Measurements from ENCODE around the gene INSIG1.

Gene INSIG1

GRCh38 chr7:155284496-155285274 lies 13.0 kb upstream of the INSIG1 start:
- ATAC-seq (ENCODE audit: insufficient read depth, low read depth) = no peak
- Histone ChIP-seq H3K4me2 (ENCODE audit: insufficient read depth, low read length) (no peak overlapping the region), H3K4me3 (ENCODE audit: low read depth in 1 of 2, low read length in 2 of 2) (no peak overlapping the region)

GRCh38 chr7:155285423-155285822 lies 12.3 kb upstream of the INSIG1 start:
- no peak overlapping the region for H3K4me3 ChIP-seq (ENCODE audit: low read depth in 1 of 2, low read length in 2 of 2)
- H4K20me1 ChIP-seq (ENCODE audit: insufficient read depth, low read length) = no peaks in the 10 kb centered on the region
- peaks cover under 1% of the 10 kb centered on the region for H3K27me3 ChIP-seq (ENCODE audit: insufficient read depth, low read length, poor library complexity)
- H2AFZ ChIP-seq (ENCODE audit: low read depth, low read length) = no peak overlapping the region
- ATAC-seq (ENCODE audit: insufficient read depth, low read depth) (no peak), DNase-seq (no peak)
- H3K4me1 ChIP-seq (ENCODE audit: insufficient read depth, low read length) = peaks cover 19% of the 10 kb centered on the region
- H3K9me3 ChIP-seq (ENCODE audit: insufficient read depth, low read length, severe bottlenecking) = no peaks in the 10 kb centered on the region
- H3K36me3 ChIP-seq (ENCODE audit: insufficient read depth, low read length) = no peaks in the 10 kb centered on the region
- H3K27ac ChIP-seq (ENCODE audit: low read length) = no peak overlapping the region
- no peak overlapping the region for H3K9ac ChIP-seq (ENCODE audit: low read depth, low read length)
- H3K79me2 ChIP-seq (ENCODE audit: insufficient read depth, low read length) = no peaks in the 10 kb centered on the region
- TF ChIP-seq CTCF (IDR thresholded peaks at IDR 0.05; ENCODE audit: borderline replicate concordance, extremely low read depth, low read length, poor library complexity, severe bottlenecking) (no peak), EZH2 (IDR thresholded peaks at IDR 0.05; ENCODE audit: borderline replicate concordance, low read depth, low read length, severe bottlenecking) (no peak)
- no peak overlapping the region for H3K4me2 ChIP-seq (ENCODE audit: insufficient read depth, low read length)

More at GRCh38 chr7:155284496-155285274, 13.0 kb upstream of the INSIG1 start:
- no peak for TF ChIP-seq CTCF (IDR thresholded peaks at IDR 0.05; ENCODE audit: borderline replicate concordance, extremely low read depth, low read length, poor library complexity, severe bottlenecking)
- no peak for TF ChIP-seq EZH2 (IDR thresholded peaks at IDR 0.05; ENCODE audit: borderline replicate concordance, low read depth, low read length, severe bottlenecking)
- Histone ChIP-seq H3K27me3 (ENCODE audit: insufficient read depth, low read length, poor library complexity) (peaks cover 3% of the 10 kb centered on the region), H3K36me3 (ENCODE audit: insufficient read depth, low read length) (no peaks in the 10 kb centered on the region), H3K79me2 (ENCODE audit: insufficient read depth, low read length) (no peaks in the 10 kb centered on the region), H3K9ac (ENCODE audit: low read depth, low read length) (no peak overlapping the region), H2AFZ (ENCODE audit: low read depth, low read length) (no peak overlapping the region), H4K20me1 (ENCODE audit: insufficient read depth, low read length) (no peaks in the 10 kb centered on the region), H3K4me1 (ENCODE audit: insufficient read depth, low read length) (peaks cover 19% of the 10 kb centered on the region), H3K9me3 (ENCODE audit: insufficient read depth, low read length, severe bottlenecking) (no peaks in the 10 kb centered on the region), H3K27ac (ENCODE audit: low read length) (no peak overlapping the region)
- DNase-seq = no peak

GRCh38 chr7:155285833-155286232 lies 11.8 kb upstream of the INSIG1 start:
- Histone ChIP-seq H3K27ac (ENCODE audit: low read length) (no peak overlapping the region), H3K9me3 (ENCODE audit: insufficient read depth, low read length, severe bottlenecking) (no peaks in the 10 kb centered on the region), H3K4me1 (ENCODE audit: insufficient read depth, low read length) (peaks cover 19% of the 10 kb centered on the region), H3K4me3 (ENCODE audit: low read depth in 1 of 2, low read length in 2 of 2) (no peak overlapping the region), H4K20me1 (ENCODE audit: insufficient read depth, low read length) (no peaks in the 10 kb centered on the region), H3K27me3 (ENCODE audit: insufficient read depth, low read length, poor library complexity) (no peaks in the 10 kb centered on the region), H3K9ac (ENCODE audit: low read depth, low read length) (no peak overlapping the region), H3K4me2 (ENCODE audit: insufficient read depth, low read length) (no peak overlapping the region), H3K36me3 (ENCODE audit: insufficient read depth, low read length) (no peaks in the 10 kb centered on the region), H3K79me2 (ENCODE audit: insufficient read depth, low read length) (no peaks in the 10 kb centered on the region), H2AFZ (ENCODE audit: low read depth, low read length) (no peak overlapping the region)
- TF ChIP-seq CTCF (IDR thresholded peaks at IDR 0.05; ENCODE audit: borderline replicate concordance, extremely low read depth, low read length, poor library complexity, severe bottlenecking) = no peak
- TF ChIP-seq EZH2 (IDR thresholded peaks at IDR 0.05; ENCODE audit: borderline replicate concordance, low read depth, low read length, severe bottlenecking) = no peak
- DNase-seq = no peak
- no peak for ATAC-seq (ENCODE audit: insufficient read depth, low read depth)

Data from DND-41 (cell line).